Activated T-helper 1 cell treated with Interleukin-2 at 50 U/mL for 16 hours (primary cell): ENCODE results near the gene MYL9.
"Not testable (repeated sequence)": the region's sequence is repeated elsewhere in the genome, so short reads cannot be mapped to it uniquely, and the experiment has no call there.

Source experiments
- DNase-seq: peaks from one replicate; pipeline ENCODE4 v3.0.0-alpha.2; 2020; ENCODE audit warnings: low read depth

Gene MYL9

DNA sequence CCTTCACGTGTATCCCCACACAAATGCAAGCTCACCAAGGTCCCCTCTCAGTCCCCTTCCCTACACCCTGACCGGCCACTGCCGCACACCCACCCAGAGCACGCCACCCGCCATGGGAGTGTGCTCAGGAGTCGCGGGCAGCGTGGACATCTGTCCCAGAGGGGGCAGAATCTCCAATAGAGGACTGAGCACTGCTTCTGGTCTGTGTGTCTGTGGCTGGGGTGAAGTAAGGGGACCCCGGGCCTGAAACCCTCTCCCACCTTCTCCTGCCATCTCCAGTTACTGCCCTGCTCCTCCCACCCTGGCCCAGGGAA lies 8.3 kb downstream of the MYL9 start:
- DNase-seq = no peak

DNA sequence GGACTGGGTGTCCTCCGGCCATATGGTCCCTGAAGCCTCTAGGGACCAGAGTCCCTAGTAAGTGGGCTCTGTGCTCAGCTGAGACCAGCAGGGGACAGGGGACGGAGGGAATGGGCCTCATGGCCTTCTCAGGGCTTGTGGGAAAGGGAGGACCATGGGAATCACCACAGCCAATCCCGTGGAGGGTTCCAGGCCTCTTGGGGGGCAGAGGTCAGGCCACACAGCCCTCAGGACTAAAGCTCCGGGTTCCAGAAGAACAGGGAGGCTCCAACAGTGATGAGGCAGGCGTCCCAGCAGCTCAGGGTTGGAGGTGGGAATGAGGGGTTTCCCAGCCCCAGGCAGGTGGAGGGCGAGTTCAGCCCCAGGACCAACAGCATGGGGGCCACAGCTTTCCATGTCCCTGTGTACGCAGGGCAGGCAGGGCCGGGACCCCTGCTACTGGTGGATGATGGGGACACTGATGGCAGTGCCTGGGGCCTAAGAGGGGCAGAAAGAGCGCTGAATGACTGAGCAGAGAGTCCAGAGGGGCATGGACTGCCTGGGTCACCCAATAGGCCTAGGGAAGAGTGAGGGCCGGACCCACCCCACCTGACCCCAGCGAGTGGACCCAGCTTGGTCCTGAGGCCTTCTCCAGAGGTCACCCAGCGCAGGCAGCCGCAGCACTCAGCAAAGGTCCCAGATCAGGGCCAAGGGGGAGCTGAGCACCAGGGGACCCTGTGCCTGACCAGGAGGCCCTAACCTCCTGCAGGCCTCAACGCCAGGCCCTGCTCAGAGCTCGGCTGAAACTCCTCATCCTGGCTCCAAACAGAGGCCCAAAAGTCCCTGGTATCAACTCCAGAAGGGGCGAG lies 8.8 kb downstream of the MYL9 start:
- DNase-seq = no peak

DNA sequence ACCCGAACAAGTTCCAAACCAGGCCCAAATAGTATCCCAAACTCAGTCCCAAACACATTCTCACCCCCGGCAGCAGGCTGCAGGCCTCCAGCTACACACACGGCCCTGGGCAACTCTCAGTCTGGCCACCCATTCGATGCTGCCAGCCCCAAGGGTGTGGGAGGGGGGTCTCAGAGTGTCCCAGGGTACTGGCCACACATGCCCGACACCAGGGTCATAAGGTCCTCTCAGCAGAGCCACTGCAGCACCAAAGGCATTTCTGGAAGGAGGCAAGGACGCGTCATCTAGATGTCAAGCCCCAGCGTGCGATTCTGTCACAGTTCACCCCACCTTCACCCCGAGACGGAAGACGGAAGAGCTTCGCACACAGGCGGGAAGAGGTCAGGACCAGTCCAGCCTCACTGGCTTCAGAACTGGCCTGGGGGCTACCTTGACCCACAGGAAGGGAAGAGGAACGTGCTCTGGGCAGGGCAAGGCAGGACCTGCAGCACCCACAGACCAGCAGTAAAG lies 9.5 kb downstream of the MYL9 start:
- no peak for DNase-seq

DNA sequence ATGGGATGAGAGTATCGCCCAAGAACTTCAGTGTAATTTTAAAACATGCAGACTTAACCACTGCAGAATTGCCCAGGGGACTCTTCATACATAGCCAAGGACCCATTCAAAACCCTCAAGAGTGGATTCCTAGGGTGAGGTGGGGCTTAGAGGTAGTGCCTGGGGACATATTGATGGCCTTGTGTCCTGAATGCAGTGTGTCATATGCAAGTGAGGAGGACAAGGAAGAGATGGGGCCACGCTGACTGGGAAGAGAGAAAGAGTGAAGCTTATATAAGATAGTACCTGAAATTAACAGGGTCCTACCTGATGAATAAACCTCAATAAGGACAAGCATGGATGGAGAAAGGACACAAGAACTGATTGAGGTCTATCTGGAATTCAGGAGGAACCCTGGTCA lies 13.9 kb downstream of the MYL9 start:
- no peak for DNase-seq

DNA sequence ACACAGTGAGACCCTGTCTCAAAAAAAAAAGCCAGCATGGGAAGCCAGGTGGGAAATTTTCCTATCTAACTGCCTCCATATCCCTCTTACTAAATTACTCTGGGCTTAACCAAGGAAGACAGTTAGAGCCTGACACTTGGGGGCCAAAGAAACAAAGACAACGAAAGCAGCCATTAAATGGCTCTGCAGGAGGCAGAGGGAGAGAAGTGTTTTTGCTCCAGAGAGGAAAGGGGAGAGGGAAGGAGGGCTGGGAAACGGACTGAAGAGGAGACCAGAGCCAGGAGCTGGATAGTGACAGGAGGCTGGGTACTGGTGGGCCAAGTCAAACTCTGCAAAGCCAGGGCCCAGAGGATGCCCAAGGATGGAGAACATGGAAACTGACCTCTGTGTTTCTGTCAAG lies 21.4 kb downstream of the MYL9 start:
- DNase-seq = no peak

DNA sequence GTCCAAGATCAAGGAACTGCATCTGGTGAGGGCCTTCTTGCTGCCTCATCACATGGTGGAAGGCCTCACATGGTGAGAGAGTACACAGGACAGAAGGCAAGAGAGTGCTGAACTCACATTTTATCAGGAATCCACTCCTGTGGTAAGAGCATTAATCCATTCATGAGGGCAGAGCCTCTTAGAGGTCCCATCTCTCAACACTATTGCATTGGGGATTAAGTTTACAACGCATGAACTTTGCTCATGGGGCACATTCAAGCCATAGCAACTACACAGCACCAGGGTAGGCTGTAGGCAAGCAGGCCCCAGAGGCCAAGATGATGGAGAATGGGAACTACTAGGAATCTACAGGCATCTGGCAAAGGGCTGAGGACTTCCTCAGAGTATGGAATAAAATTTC lies 22.1 kb downstream of the MYL9 start:
- DNase-seq = no peak

DNA sequence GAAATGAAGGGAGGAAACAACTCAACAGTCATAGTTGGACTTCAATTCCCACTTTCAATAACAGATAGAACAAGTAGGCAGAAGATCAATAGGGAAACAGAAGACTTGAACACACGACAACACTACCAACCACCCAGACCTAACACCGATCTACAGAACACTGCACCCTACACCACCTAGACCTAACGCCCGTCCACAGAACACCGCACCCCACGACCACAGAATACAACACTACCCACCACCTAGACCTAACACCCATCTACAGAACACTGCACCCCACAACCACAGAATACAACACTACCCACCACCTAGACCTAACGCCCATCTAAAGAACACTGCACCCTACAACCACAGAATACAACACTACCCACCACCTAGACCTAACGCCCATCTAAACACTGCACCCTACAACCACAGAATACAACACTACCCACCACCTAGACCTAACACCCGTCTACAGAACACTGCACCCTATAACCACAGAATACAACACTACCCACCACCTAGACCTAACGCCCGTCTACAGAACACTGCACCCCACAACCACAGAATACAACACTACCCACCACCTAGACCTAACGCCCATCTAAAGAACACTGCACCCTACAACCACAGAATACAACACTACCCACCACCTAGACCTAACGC lies 22.9 kb downstream of the MYL9 start:
- DNase-seq = not testable (repeated sequence)

DNA sequence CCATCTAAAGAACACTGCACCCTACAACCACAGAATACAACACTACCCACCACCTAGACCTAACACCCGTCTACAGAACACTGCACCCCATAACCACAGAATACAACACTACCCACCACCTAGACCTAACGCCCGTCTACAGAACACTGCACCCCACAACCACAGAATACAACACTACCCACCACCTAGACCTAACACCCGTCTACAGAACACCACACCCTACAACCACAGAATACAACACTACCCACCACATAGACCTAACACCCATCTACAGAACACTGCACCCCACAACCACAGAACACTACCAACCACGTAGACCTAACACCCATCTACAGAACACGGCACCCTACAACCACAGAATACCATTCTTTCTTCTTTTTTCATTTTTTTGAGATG lies 23.4 kb downstream of the MYL9 start:
- DNase-seq = not testable (repeated sequence)

DNA sequence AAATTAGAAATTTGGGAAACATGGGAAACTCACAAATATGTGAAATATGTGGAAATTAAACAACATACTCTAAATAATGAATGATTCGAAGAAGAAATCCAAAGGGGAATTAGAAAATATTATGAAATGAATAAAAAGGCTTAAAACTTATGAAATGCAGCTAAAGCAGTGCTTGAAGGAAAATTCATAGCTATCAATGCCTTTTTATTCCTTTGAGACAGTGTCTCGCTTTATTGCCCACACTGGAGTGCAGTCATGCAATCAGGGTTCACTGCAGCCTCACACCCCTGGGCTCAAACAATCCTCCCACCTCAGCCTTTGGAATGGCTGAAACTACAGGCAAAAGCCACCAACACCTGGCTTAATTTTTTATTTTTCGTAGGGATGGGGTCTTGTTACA lies 24.2 kb downstream of the MYL9 start:
- no peak for DNase-seq

DNA sequence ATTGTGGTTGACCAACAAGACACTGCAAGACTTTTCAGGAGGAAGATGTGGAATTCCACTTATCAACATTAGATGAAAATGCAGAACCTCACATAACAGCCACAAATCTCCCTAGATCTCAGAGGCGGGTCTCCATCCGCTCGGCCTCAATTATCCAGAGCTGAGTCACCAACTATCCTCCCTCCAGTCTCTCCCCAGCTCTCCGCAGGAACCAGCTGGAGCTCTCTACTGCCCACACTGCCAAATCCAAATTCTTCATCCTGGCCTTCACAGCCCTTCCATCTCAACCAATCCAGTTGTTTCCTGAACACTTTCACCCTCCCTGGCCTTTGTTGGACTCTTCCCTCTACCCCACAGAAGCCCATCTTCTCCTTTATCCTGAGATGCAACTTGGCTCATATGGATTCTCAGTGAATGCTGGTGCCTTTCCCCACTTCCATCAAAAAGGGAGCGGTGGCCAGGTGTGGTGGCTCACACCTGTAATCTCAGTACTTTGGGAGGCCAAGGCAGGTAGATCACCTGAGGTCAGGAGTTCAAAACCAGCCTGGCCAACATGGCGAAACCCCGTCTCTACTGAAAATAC lies 28.6 kb downstream of the MYL9 start:
- DNase-seq = no peak

DNA sequence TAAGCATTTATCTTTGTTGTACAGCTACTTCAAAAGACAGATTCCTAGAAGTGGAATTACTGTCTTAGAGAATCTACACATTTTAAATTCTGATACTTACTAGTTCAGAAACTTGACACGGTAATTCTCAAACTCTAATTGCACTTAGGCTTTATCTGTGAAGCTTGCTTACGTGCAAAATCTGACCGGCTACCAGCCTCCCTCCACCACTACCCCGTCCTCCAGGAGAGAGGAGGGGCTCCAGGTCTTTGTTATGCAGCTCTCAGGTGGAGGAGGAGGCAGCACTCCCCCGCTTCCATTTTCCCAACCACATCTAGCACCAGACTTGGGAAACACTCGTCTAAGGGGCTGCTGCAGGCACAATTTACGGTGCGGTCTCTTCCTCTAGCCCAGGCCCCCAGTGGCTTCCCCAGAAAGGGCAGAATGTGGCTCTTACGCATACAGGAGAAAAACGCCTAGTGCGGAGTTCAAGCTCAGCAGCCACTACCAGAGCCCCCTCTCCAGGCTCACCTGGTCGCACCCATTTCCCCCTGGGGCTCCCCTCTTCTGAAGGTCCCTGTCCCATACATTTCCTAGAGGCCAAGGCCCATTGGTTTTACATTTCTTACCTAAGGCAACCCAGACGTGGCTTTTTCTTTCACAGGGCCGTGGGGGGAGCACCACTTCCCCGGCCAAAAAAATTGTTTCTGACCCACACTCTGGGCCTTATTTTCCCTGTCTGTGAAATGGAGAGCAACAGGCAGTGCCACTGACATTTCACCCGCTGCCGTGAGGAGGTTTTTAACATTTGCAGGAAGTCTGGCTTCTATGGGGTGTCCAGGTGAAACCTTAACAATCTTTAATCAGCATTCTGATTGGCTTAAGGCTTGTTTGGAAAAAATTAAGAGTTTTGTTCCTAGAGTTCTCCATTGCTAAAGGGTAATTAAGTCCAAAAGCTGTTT lies 30.5 kb downstream of the MYL9 start:
- no peak for DNase-seq

DNA sequence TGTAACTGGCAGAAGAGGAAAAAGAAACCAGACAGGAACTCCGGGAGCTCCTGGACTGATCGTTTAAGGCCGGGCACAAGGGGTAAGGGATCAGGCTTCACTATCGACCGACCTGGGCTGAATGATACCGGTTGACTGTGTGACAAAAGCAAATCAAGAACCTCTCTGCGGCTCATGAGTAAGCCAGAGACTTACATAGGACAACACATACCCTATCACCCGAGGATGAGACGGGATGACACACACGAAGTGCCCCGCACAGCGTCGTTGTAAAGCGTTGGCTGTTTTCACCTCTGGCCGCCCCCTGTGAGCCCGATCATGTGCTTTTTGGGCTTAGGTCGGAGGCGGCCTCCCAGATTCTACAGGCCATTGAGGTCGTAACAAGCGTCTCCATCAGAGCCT lies 31.4 kb downstream of the MYL9 start:
- peak; percentile 42 for DNase-seq

DNA sequence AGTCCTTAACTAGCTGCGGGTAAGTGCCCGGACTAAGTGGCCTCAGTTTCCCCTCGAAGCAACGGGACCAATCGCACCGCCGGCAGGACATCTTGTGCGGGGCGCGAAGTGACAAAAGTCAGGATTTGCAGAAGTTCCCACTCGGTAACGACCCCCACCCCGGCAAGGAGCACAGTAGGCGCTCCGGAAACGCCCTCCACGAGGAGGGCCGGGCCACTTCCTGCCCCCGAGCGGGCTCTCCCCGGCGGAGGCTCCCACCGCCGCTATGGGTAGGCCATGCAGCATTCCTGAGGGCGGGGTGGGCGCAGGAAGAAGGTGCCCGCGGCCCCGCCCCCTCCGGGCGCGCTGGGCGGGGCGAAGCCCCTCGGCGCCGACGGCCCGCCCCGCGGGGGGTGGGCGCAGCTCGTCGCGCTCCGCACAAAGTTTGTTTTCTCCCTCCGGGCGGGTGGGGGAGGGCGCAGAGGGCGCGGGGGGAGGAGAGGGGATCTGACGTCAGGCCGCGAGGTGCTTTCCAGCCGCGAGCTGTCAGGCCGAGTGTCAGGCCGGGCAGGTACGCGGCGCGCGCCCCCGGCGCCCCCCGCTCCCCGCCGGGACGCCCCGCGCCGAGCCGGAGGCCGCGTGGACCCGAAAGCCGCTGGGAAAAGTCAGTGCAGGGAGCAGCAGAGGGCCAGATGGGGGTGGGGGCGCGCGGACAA lies 31.9 kb downstream of the MYL9 start, which contains the start of gene TGIF2:
TSS of gene TGIF2 (plus strand) at position 495 of the 695 bp plus-strand sequence. CDS start 5,178 bp downstream, outside the sequence.
- DNase-seq = peak; percentile 82

DNA sequence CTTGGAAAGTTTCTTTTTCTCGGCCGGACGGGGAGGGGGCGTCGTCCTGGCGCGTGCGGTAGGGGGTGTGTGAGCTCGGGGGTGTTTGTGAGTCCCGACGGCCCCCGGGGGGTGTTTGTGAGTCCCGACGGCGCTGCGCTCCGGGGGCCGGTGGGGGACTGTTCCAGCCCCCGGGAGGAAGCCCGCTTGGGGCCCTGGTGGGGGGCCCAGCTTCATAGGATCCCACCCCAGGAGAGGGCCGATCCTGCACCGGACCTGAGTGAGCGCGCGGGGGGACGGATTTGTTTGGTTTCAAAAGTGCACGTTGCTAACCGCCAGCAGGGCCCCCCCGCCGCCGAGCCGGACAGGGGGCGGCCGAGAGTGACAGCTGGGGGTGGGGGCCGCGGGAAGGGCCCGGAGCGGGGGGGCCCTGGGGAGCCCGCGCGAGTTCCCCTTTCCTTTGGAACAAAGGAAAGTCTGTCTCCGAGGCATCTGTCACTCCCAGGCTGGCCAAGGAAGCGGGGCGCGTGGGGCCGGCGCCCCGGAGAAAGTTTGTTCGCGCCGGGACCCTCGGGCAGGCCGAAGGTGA lies 32.6 kb downstream of the MYL9 start:
- no peak for DNase-seq

DNA sequence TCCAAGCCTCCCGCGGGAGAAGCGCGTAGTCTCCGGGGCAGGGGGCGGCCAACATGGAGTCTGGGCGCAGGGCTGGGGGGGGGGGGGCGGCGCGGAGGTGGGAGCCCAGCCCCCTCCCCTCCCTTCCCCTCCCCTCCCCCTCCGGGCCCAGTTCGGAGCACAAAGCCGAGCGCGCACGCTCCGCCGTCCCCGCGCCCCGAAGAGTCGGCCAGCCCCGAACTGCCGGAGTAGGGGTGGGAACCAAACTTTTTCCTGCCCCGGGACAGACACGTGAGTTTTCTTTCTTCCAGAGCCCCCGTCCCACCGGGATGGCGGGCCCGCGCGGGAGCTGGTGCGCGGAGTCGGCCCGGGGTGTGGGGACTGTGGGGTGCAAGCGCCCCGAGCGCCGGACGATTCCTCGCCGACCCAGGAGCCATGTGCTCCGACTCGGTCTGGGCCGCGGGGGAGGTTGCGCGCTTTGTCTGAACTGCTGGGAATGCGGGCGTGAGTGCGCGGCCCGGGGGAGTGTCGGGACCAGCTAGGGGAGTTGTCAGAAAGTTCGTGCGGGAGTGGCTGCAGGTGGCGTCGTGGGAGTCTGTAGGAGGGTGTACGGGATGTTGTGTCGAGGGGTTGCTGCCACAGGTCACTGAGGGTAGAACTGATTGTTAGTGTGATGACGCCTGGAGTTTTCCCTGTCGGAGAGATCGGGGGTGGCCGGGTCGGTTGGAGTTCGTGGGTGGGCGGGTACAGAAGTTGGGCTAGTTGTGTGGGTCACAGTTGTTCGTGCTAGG lies 33.2 kb downstream of the MYL9 start:
- DNase-seq = no peak

DNA sequence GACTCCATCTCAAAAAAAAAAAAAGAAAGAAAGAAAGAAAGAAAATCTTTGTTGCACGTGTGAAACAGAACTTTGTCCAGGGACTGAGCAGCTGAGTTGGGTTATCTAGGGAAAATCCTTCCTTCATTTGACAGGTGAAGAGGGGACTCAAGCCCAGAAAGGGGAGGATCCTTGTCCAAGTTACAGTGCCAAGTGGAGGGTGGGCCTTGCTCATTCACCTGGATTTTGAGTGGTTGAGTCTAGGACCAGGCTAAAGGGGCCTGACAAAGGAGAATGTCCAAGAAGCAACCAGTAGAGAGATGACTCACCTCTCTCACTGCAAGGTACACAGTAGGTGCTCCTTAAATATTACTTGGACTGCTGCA lies 34.7 kb downstream of the MYL9 start:
- no peak for DNase-seq

DNA sequence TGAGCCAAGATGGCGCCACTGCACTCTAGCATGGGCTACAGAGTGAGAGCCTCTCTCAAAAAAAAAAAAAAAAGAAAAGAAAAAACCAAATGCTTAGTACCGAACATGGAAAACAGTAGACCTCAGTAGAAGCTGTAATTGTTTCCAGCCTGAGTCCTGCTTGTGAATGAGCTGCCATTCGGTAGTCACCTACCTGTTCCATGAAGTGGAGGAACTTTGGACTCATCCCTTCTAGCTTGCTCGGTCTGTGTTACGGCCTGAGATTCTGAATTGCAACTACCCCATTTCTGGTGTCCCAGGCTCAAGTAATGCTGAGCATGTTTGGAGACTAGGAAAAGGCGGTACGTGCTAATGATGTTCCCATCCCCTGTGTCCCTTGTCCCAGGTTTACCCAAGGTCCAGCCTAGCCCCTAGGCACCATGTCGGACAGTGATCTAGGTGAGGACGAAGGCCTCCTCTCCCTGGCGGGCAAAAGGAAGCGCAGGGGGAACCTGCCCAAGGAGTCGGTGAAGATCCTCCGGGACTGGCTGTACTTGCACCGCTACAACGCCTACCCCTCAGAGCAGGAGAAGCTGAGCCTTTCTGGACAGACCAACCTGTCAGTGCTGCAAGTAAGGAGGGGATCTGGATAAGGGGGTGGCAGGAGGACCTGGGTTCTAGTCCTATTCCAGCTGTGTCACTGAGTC lies 37.2 kb downstream of the MYL9 start:
- DNase-seq = no peak

DNA sequence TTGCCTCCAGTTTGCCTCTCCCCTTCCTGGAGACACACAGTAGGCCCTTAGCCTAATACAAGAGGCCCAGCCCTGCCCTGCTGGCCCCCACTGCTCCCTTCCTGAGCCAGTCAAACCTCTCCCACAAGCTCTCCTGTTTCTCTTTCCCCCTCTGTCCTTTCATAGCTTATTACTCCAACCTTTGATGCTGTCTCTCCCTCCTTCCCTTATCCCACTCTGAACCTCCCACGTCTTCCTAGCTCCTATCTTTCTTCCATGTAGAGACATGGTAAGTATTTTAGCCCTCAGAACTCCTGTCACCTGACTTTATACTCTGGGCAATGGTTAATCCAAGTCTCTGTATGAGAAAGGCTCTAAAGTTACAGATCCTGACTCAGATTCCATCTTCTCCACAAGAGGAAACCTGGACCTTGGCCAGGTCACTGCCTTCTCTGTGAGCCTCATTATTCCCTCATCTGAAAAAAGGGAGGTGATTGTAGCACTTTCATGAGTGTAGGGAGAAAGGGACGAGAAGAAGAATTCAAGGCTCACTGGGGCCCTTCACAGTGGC lies 38.8 kb downstream of the MYL9 start:
- DNase-seq = no peak

DNA sequence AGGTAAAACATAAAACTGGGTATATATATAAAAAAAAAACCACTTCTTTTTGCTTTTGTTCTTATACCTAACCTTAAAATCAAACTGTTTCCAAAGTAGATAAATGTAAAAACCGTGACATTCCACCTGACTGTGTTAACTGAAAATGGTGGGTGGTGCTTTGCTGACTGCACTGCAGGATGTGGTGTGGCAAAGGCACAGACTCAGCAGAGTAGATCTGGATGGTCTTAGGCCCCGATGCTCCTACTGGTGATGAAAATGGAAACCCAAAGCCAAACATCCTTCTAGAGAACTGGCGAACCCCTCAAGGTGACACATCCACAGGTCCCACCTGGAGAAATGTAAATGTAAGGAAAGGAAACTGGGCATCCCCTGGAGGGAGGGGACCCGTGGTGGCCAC lies 41.0 kb downstream of the MYL9 start:
- no peak for DNase-seq
